A172 (cell line): ENCODE data around the gene NPRL2. TPM values are rescaled to one million over a fixed set of nuclear protein-coding genes. Genes with fewer than 3 reads are reported as not detected.

Source experiments
- DNase-seq: peaks from one replicate; pipeline ENCODE4 v3.0.0-alpha.2; 2015; ENCODE audit warnings: low spot score
- total RNA-seq: library from RNA; depleted of rRNA; stranded (reverse); fragments of >200 nt; shearing (Covaris generic); gene quantifications from 2 replicates; pipeline ENCODE4 v1.2.3, GENCODE V29; 2014; rRNA removed

Gene NPRL2
- total RNA-seq, 1 experiment from 2014 or later, result 23.1 TPM

GRCh38 chr3:50304601-50305000, 46.0 kb downstream of the NPRL2 start:
- no peak for DNase-seq

- DNase-seq, result no peak
These were observed 47.4 kb downstream of the NPRL2 start, which contains the start of gene HYAL1 for GRCh38 chr3:50303013-50303815. Gene HYAL1, minus strand, starts transcription at chr3:50303574. Its CDS starts 618 bp downstream, at chr3:50302956.

- DNase-seq, result no peak
These were observed 48.2 kb downstream of the NPRL2 start for GRCh38 chr3:50302095-50303012.

- no peak for DNase-seq
These were observed 49.8 kb downstream of the NPRL2 start for GRCh38 chr3:50300681-50301254.

GRCh38 chr3:50299929-50300680, 50.5 kb downstream of the NPRL2 start:
- no peak for DNase-seq

GRCh38 chr3:50299638-50299928, 51.0 kb downstream of the NPRL2 start:
- DNase-seq, result no peak

- peak; percentile 96 for DNase-seq
These were observed 51.5 kb downstream of the NPRL2 start, which contains the start of the genes HYAL3 and NAA80 for GRCh38 chr3:50298836-50299637. Gene HYAL3, minus strand, starts transcription at chr3:50299405. Its CDS starts 3,803 bp downstream, at chr3:50295602. Gene NAA80, minus strand, starts transcription at chr3:50299405. Its CDS starts 1,942 bp downstream, at chr3:50297463.

- no peak for DNase-seq
These were observed 52.5 kb downstream of the NPRL2 start for GRCh38 chr3:50297896-50298725.

- no peak for DNase-seq
These were observed 53.2 kb downstream of the NPRL2 start for GRCh38 chr3:50297384-50297775.

Other genes starting within 250 kb of the NPRL2 start
- gene SEMA3F, start 195.5 kb downstream of the NPRL2 start, total RNA-seq, result 3.5 and 11.1 TPM in 2 replicates
- gene GNAT1, start 159.2 kb downstream of the NPRL2 start, total RNA-seq, result not detected in 2 replicates
- gene SLC38A3, start 145.5 kb downstream of the NPRL2 start, total RNA-seq, result 0.74 TPM in 1 of 2 replicates, not detected in the other
- 247 and 283 TPM in 2 replicates for gene GNAI2, start 114.6 kb downstream of the NPRL2 start, total RNA-seq
- 22.9 and 26.3 TPM in 2 replicates for gene SEMA3B, start 81.6 kb downstream of the NPRL2 start, total RNA-seq
- not detected in 2 replicates for gene LSMEM2, start 71.7 kb downstream of the NPRL2 start, total RNA-seq
- gene IFRD2, start 58.3 kb downstream of the NPRL2 start, total RNA-seq, result 120 and 129 TPM in 2 replicates
- 7.5 and 9.7 TPM in 2 replicates for gene HYAL3, start 51.4 kb downstream of the NPRL2 start, total RNA-seq
- gene NAA80, start 51.4 kb downstream of the NPRL2 start, total RNA-seq, result 8.5 and 13.1 TPM in 2 replicates
- 0.72 and 2.3 TPM in 2 replicates for gene HYAL1, start 47.2 kb downstream of the NPRL2 start, total RNA-seq
- gene HYAL2, start 28.0 kb downstream of the NPRL2 start, total RNA-seq, result 113 TPM in 2 replicates
- gene TUSC2, start 22.6 kb downstream of the NPRL2 start, total RNA-seq, result 30.6 and 34.3 TPM in 2 replicates
- gene RASSF1, start 9.9 kb downstream of the NPRL2 start, total RNA-seq, result 12.9 and 16.9 TPM in 2 replicates
- 0.09 and 0.62 TPM in 2 replicates for gene ZMYND10, start 5.0 kb downstream of the NPRL2 start, total RNA-seq
- 46.9 and 53.7 TPM in 2 replicates for gene CYB561D2, start 87 bp upstream of the NPRL2 start, total RNA-seq
- 57.3 and 58.9 TPM in 2 replicates for gene TMEM115, start 8.7 kb upstream of the NPRL2 start, total RNA-seq
- gene CACNA2D2, start 152.9 kb upstream of the NPRL2 start, total RNA-seq, result 0.22 and 0.26 TPM in 2 replicates
- 0.43 TPM in 1 of 2 replicates, not detected in the other for gene C3orf18, start 217.0 kb upstream of the NPRL2 start, total RNA-seq
- 15.3 and 18.1 TPM in 2 replicates for gene HEMK1, start 218.7 kb upstream of the NPRL2 start, total RNA-seq